Natural killer cell treated with Interleukin-12 subunit alpha and Interleukin-12 subunit beta and Interleukin-15 and Interleukin-18, amount 100 ng/mL, for 72 hours (primary cell): ENCODE data around the gene RNU4-1. TPM values are rescaled to one million over a fixed set of nuclear protein-coding genes. Genes with fewer than 3 reads are reported as not detected.

Source experiments
- total RNA-seq, 2 donors: library from RNA; stranded (reverse); gene quantifications; one replicate each; pipeline ENCODE4 v1.2.3, GENCODE V29; 2022

Gene RNU4-1
- total RNA-seq, 2 donors from 2014 or later = 1,386 to 2,161 TPM

Other genes with a start within 250 kb of the RNU4-1 start
- 10 to 100 TPM; 85.2 to 94.1 TPM for gene RAB35, start 176.5 kb downstream of the RNU4-1 start, total RNA-seq
- 100 to 1,000 TPM; 126 to 311 TPM for gene GCN1, start 98.5 kb downstream of the RNU4-1 start, total RNA-seq
- gene RPLP0, start 92.1 kb downstream of the RNU4-1 start, total RNA-seq = 1,000 to 10,000 TPM; 1,757 to 2,186 TPM
- 100 to 1,000 TPM; 133 to 160 TPM for gene PXN, start 27.5 kb downstream of the RNU4-1 start, total RNA-seq
- gene RNU4-2, start 1.3 kb downstream of the RNU4-1 start, total RNA-seq = 1,000 to 10,000 TPM; 6,345 to 8,722 TPM
- gene SIRT4, start 9.1 kb upstream of the RNU4-1 start, total RNA-seq = 1 to 10 TPM; 2.4 to 2.6 TPM
- gene PLA2G1B, start 34.5 kb upstream of the RNU4-1 start, total RNA-seq = not detected
- gene MSI1, start 75.9 kb upstream of the RNU4-1 start, total RNA-seq = not detected
- gene COX6A1, start 144.9 kb upstream of the RNU4-1 start, total RNA-seq = 100 to 1,000 TPM; 320 to 343 TPM
- gene TRIAP1, start 153.1 kb upstream of the RNU4-1 start, total RNA-seq = 10 to 100 TPM; 28.9 to 36.2 TPM
- 10 to 100 TPM; 28.2 to 31.8 TPM for gene GATC, start 153.2 kb upstream of the RNU4-1 start, total RNA-seq
- 100 to 1,000 TPM; 246 to 331 TPM for gene SRSF9, start 176.5 kb upstream of the RNU4-1 start, total RNA-seq
- 100 to 1,000 TPM; 207 to 267 TPM for gene DYNLL1, start 202.9 kb upstream of the RNU4-1 start, total RNA-seq
- gene COQ5, start 235.9 kb upstream of the RNU4-1 start, total RNA-seq = 10 to 100 TPM; 27.5 to 27.9 TPM
- 100 to 1,000 TPM; 241 to 279 TPM for gene RNF10, start 241.1 kb upstream of the RNU4-1 start, total RNA-seq